GM21360 (cell line): Measurements from ENCODE around the gene ALDH3A2.

Experiments
- ATAC-seq: cut with Tn5 transposase; IDR thresholded peaks from one replicate; pipeline ENCODE4 v1.9.1; 2021; ENCODE audit warnings: mild to moderate bottlenecking, moderate library complexity; ENCODE audit not compliant: unreplicated experiment

Gene ALDH3A2

DNA sequence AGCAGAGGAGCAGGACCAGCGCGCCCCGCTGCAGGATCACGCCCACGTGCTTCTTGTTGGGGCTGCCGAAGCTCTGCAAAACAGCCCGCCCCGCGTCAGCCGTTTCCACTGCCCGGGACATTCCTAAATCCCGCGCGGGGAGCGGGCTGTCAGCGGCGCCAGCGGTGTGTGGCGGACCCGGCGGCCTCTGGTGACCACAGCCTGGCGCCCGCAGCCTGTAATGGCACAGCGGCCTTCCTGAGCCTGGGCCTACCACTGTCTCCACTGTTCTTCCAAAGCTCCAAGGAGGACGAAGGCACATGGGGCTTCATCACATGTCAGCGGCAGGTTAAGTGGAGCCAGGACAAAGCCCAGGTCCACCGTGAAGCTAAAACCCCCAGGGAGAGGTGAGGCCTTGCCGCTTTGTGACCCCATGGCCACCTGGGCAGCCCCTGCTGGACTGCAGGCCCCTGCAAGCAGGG, 65.4 kb downstream of the ALDH3A2 start:
- no peak for ATAC-seq

DNA sequence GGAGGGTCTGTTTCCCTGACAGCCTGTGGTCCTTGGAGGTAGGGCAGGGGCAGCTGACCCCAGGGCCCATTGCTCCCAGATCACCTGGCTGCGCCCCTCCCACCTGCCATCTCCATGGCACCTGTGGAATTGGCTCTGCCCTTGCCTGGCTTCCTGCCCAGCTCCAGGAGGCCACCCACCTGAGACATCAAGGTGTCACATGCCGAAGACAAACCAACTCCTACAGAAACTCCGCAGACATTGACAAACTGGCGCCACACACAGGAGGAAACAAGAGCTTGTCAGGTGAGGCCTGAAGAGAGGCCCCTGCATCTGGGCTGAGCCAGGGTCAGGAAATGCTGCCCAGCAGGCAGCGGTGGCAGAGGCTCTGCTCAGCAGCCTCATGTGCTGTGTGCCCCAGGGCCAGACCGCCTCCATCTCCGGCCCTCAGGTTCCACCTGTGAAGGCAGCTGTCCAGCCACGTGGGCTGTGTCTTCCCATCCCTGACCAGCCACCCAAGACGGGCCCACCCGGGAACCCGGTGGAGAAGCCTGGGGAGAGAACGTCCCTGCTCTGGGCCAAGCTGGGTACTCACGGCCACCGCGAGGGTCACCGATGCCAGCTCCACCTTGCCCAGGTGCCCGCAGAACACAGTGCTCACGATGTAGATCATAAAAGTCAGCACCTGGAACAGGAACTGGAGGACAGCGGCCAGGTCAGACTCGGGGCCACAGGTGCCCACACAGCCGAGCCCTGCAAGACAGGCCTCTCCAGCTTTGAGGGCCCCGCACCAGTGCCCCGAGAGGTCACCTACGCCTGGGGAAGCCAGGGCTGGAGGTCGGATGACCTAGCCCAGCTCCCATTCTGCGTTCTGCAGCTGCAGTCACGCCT, 66.2 kb downstream of the ALDH3A2 start:
- no peak for ATAC-seq

DNA sequence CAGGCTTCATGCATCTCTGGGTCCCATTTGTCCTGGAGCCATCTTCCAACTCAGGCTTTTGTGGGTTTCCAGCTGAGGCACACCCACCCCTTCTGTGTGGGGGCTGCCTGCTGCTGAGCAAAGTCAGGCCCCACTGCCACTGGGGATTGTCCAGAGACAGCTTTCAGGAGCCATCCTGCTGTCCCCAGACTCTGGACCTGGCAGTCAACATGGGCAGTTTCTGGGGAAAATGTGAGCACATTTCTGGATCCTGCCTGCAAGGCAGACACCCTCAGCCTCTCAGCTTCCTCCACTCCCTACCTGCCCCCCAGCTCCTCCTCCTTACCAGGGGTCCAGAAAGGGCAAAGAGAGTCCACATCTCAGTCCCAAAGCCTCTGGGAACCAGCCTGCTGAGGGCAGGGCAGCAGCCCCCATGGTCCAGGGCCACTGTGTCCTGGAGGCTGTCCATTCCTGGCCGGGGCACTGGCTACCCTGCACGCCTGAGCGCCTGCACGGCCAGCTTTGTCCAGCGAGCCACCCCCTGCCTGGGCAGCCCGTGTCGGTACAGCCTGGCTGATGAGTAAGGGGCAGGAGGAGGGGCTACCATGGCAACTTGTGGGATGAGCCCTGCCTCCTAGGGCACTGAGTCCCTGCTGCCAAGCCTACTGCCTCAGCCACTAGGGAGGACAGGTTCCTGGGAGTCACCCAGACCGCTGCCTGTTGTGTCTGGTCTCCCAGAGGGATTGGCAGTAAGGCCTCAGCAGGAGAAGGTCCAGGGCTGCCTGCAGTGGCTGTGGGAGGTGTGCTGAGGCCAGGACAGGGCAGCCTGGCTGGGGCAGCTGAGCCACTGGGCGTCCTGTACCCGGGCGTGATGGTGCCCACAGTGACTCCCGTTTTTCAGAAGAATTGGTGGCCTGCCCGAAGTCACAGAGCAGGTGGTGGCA, 67.8 kb downstream of the ALDH3A2 start, which contains the start of gene SLC47A2:
Gene SLC47A2 (minus strand): TSS at position 477 of the 923 bp plus-strand sequence. CDS start 29 bp downstream, at position 448.
- ATAC-seq, result no peak

DNA sequence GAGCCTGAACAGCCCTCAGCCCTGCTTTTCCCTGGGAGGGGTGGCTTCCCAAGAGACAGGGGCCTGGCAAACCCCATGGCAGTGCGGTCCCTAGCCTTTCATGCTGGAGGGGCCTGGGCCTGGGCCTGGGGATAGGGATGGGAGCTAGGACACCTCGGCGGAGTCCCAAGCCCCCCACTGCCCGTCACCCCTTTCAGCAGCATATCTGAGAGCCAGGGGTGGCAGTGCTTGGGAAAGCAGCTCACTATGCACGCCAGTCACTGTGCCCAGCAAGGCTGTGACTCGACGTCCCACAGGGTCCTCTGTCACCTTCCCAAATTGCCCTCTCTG, 68.4 kb downstream of the ALDH3A2 start:
- no peak for ATAC-seq

DNA sequence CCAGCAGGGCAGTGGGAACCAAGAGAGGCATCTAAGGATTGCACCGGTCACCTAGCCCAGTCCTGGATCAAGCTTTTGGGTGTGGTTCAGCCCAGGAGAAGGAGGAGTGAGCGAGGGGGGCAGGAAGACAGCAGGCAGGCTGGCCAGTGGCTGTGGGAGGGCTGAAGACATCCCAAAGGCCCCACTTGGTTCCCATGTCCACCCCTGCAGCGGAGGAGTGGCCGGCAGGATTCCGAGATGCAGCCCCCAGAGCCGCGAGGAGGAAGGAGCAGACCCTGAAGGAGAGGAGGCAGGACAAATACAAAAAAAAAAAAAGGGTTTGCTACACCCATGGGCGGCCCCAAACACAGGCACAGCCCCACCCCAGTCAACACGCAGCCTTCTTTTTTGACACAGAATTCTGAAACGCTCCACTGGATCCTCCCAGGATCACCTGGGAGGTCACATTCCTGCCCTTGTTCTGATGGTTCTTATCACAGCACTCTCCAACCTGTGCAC, 68.9 kb downstream of the ALDH3A2 start:
- no peak for ATAC-seq

DNA sequence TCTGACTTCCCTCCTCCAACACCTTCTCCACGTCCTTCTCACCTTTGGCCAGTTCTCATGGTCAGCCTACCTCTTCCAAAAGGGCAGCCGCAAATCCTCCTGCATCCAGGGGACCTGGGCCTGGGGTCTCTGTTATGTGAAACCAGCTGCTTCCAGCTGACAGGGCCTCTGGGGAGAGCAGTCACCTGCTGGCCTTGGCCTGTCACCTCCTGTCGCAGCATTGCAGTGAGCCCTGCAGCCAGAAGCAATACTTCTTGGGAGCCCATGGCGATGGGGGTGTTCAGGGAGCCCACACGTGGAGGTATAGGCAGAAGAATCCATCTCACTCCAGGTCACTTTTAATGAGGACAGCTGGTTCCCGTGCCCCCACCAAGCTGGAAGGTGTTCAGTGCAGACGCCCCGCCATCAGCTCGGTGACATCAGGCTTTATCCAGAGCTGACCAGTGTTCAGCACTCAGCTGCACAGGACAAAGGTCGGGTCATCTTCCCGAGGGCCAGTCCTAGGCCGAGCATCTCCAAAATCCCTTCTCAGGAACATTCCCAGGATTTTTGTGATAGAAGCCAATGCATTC, 69.6 kb downstream of the ALDH3A2 start:
- no peak for ATAC-seq

DNA sequence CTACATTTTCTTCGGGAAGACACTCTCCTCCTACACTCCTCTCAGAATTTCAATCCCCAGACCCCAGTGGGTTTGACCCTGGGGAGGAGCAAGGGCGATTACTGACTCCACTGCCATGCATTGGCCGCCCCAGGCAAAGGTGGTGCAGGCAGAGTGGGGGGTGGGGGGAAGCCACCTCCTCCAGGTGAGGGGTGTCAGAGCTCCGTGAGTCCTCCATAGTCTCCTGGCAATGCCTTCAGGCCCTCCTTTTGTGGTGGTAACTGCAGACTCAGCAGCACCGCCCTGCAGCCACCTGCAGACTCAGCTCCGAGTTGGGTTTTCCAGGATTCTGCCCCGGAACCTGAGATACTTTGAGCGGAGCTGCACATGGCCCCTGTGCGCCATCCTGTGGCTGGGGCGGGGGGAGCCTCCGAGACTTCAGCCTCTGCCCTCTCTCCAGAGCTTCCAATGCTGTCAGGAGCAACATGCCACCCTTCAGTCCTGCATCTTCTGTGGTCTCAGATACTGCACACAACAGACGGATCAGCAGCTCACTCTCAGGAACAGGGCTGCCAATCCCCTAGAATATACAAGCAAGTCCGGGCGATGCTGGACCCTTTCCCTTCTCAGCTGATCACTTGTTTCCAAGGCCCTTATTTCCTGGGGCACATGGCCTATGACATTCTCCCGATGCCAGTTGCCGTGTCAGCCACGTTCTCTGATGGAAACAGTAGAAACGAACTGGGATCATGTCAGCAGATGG, 70.2 kb downstream of the ALDH3A2 start:
- no peak for ATAC-seq

DNA sequence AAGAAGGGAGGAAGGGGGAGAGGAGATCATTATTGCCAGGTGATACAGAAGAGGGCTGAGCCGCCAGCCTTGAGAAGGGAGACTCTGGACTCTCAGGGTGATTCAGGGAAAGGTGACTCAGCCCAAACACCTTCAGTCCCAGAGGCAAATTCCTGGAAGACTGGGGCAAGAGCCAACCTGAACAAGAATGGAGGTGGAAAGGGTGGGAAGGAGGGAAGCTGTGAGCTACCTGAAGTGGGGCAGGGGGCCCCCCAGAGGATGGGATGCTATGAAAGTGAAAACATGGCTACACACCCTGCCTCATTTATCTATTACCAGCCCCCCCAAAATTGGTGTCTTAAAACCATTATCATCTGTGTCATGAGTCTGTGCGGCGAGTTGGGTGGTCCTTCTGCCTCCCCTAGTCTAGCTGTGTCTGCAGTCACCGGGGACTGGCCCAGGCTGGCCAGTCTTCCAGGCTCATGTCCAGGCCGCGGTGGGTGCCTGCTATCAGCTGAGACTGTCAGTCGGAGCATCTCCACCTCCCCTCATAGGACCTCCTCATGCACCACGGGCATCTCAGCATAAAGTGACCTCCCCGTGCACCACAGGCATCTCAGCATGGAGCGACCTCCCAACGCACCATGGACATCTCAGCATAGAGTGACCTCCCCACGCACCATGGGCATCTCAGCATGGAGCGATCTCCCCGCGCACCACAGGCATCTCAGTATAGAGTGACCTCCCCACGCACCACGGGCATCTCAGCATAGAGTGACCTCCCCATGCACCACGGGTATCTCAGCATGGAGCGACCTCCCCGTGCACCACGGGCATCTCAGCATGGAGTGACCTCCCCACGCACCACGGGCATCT, 71.0 kb downstream of the ALDH3A2 start:
- ATAC-seq, result no peak

DNA sequence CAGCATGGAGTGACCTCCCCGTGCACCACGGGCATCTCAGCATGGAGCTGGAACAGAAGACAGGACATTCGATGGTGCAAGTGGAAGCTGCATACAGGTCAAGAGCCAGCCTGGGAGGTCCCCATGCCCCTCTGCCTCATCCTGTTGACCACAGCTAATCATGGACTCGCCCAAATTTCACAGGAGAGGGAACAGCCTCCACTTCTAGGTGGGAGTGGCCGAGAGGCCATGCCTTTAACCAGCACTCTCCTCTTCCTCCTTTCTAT, 71.6 kb downstream of the ALDH3A2 start:
- no peak for ATAC-seq

DNA sequence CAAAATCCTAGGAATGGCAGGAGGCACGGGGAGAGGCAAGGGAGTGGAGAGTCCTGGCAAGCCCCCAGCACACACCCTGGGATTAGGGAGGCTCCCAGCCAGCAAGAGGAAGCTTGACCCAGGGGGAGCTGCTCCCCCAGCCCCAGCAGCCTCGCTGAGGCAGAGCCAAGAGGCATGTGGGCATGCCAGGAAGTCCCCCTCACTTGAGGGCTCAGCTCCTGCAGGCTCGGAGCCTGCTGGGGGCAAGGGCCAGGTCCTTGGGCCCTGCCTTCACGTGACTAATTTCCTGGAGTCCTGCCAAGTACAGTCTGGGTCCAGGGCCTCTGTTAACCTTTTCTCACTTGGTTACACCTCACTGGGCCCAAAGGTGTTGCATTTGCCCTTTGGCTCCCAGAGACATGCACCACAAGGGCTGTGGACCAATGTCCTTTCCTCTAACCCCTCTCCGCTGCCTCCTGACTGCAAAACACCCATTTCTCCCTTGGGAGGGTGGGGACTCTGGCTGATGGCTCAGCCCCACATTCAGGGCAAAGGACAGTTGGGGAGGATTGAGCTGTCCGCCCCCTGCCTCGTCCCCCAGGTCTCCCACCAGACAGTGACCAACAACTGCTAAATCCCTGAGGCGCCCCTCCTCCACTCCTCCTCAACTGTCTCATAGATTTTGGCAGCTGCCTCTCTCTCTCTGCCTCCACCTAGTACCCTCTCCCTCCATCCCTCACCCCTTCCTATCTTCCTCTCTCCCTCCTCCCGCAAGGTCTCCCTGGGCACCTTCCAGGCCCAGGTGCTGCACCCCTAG, 72.3 kb downstream of the ALDH3A2 start:
- no peak for ATAC-seq

DNA sequence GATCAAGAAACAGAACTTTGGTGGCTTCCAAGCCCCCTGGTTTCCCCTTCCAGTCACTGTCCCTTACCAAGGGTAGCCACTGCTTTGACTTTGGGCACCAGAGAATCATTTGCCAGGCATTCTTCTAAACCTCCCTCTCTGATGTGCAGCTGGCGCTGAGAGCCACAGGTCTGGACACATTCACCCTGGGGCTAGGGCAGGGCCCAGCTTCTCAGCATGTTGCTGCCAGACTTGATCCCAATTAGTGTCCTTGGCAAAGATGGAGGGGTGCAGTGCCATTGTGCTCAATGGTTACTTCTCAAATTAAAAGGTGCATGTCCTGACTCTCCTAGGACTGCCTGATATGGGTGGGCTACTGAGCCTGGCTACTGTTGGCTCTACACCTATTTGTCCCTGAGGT, 75.4 kb downstream of the ALDH3A2 start:
- no peak for ATAC-seq

DNA sequence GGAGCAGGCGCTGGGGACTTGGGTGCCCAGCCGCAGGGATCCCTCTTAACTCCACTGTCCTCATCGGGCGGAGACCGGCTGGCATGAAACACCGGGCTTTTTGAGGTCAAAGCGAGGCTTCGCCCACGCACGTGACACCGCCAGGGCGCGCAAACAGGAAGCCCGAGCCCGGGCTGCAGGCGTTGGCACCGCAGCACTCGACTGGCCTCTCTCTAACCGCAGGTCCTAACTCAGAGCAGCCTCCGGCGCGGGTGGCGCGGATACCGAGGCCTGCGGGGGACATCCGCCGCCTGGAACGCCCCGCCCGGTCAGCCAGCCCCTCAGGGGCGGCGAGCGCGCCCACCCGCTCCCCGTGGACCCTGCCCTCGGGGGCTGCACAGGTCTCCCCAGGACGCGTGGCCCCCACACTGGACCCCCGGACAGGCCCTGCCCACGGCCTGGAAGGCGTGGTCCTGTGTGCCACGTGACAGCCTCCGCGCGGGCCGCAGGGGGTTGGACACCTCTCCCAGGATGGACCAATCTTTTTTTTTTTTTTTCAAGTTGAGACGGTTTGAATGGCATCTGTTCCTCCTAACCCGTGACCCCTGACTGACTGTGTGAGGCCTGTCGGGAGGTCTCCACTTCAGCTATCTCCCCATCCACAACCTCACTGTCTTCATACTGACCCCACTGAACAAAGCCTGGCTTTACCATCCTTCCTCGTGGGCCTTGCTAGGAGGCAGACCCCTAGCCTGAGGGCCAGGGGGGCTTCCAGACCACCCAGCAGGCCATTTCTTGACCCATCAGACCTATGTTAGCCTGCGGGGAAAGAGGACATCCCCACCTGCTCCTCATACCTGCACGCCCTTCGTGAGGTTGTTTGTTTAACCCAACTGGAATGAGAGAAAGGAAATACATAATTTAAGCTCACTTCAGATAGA, 76.2 kb downstream of the ALDH3A2 start:
- ATAC-seq, result no peak

DNA sequence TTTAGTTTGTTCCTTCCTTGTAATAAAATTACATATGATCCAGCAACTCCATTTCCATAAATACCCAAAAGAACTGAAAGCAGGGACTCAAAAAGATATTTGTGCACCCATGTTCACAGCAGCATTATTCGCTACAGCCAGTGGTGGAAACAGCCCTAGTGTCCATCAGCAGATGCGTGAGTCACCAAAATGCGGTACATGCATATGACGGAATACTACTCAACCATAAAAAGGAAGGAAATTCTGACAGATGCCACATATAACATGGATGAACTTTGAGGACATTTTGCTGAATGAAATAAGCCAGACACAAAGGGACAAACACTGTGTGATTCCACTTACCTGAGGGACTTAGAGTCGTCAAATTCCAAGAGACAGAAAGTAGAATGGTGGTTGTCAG, 76.9 kb downstream of the ALDH3A2 start:
- no peak for ATAC-seq

DNA sequence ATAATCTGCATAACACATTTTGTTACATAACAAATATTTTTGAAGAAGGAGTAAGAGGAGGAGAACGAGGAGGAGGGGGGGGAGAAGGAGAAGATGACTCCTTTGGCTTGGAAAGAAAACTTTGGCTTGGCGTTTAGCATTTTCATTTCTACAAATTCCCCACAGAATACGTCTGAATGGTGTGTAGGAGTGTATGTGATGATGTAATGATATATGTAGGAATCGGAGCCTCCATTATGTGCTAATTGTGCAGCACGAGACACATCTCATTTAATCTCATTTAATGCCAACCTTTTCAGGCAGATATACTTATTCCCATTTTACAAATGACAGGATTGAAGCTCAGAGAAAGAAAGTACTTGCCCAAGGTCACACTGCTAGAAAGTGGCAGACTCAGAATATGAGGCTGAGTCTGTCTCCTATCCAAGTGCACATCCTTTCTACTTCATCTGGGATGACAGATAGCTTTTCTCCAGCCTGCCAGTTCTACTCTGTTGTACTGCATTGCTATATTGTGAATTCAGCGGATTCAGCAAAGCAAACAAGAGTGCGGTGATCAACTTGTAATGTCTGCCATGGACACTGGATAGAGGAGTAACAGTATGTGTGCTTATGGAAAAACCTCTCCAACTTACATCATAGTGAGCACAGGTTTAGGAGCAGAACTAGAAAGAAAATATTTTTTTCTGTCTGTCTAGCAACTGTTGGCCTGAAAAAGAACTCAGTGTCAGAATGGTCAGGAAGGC, 78.3 kb downstream of the ALDH3A2 start:
- no peak for ATAC-seq
